ENCODE data around the gene ADORA2A.
A peak's percentile ranks its signal among the peaks of the same experiment; 100 is the strongest.

Gene ADORA2A

GRCh38 chr22:24427500-24428164 lies at the start of gene ADORA2A:
ADORA2A (plus strand) TSS chr22:24427599; CDS start chr22:24433405, 5,806 bp downstream.
- peak; percentile 89 for DNase-seq

- no peak for DNase-seq
These were observed 47.9 kb upstream of the ADORA2A start for GRCh38 chr22:24379536-24379935.

GRCh38 chr22:24380220-24380904 lies 47.0 kb upstream of the ADORA2A start:
- no peak for DNase-seq

- no peak for DNase-seq
These were observed 46.5 kb upstream of the ADORA2A start for GRCh38 chr22:24380905-24381230.

- no peak for DNase-seq
These were observed 44.3 kb upstream of the ADORA2A start for GRCh38 chr22:24383061-24383460.

GRCh38 chr22:24384131-24384530 lies 43.3 kb upstream of the ADORA2A start:
- no peak for DNase-seq

- DNase-seq: no peak
These were observed 40.4 kb upstream of the ADORA2A start for GRCh38 chr22:24386937-24387471.

- DNase-seq: no peak
These were observed 37.7 kb upstream of the ADORA2A start for GRCh38 chr22:24389680-24390079.

- DNase-seq: no peak
These were observed 37.2 kb upstream of the ADORA2A start for GRCh38 chr22:24390156-24390555.

- DNase-seq: no peak
These were observed 36.8 kb upstream of the ADORA2A start for GRCh38 chr22:24390576-24390975.

- DNase-seq: no peak
These were observed 35.6 kb upstream of the ADORA2A start for GRCh38 chr22:24391836-24392217.

GRCh38 chr22:24392218-24392931 lies 35.0 kb upstream of the ADORA2A start:
- DNase-seq: no peak

GRCh38 chr22:24393012-24393559 lies 34.3 kb upstream of the ADORA2A start:
- DNase-seq: no peak

- DNase-seq: no peak
These were observed 33.6 kb upstream of the ADORA2A start for GRCh38 chr22:24393848-24394247.

- DNase-seq: no peak
These were observed 33.1 kb upstream of the ADORA2A start for GRCh38 chr22:24394254-24394653.

GRCh38 chr22:24398409-24398808 lies 29.0 kb upstream of the ADORA2A start:
- DNase-seq: no peak

GRCh38 chr22:24400034-24400725 lies 27.2 kb upstream of the ADORA2A start:
- no peak for DNase-seq

- no peak for DNase-seq
These were observed 26.4 kb upstream of the ADORA2A start for GRCh38 chr22:24400726-24401596.

- no peak for DNase-seq
These were observed 25.4 kb upstream of the ADORA2A start for GRCh38 chr22:24401931-24402367.

- peak; percentile 56 for DNase-seq
These were observed 24.8 kb upstream of the ADORA2A start for GRCh38 chr22:24402460-24403192.

- no peak for DNase-seq
These were observed 24.1 kb upstream of the ADORA2A start for GRCh38 chr22:24403346-24403745.

Data from activated CD8-positive, alpha-beta memory T cell treated with anti-CD3 and anti-CD28 coated beads for 24 hours (primary cell).